Progenitor cell of endocrine pancreas (in vitro differentiated cells): ENCODE data around the gene FZD1. TPM values are rescaled to one million over a fixed set of nuclear protein-coding genes. Genes with fewer than 3 reads are reported as not detected.

ENCODE experiments used
- DNase-seq: peaks from one replicate; pipeline ENCODE4 v3.0.0; 2021; ENCODE audit warnings: low spot score; ENCODE audit not compliant: unreplicated experiment
- H3K27ac Mint-ChIP-seq: 2 replicates; pipeline ENCODE4 v1.8.0; 2021; ENCODE audit warnings: mild to moderate bottlenecking, moderate library complexity, mixed read lengths
- H3K27me3 Mint-ChIP-seq: 2 replicates; pipeline ENCODE4 v1.8.0; 2021; ENCODE audit warnings: mixed read lengths
- H3K36me3 Mint-ChIP-seq: 2 replicates; pipeline ENCODE4 v1.8.0; 2022; ENCODE audit warnings: mixed read lengths; ENCODE audit not compliant: insufficient read depth
- H3K4me1 Mint-ChIP-seq: 2 replicates; pipeline ENCODE4 v1.8.0; 2021; ENCODE audit warnings: low read depth, mixed read lengths
- H3K4me3 Mint-ChIP-seq: 2 replicates; pipeline ENCODE4 v1.8.0; 2021; ENCODE audit warnings: low read depth, mild to moderate bottlenecking, moderate library complexity, mixed read lengths
- H3K9me3 Mint-ChIP-seq: 2 replicates; pipeline ENCODE4 v1.8.0; 2021; ENCODE audit warnings: low read depth, mixed read lengths
- total RNA-seq: library from RNA; stranded (reverse); gene quantifications from 2 replicates; pipeline ENCODE4 v1.2.1, GENCODE V29; 2021
- TF ChIP-seq, protein P1 (sequence below): fragments of 200-600 bp; sonication (generic); IDR thresholded peaks from one replicate; pipeline ENCODE4 v1.5.0; 2021; ENCODE audit warnings: antibody characterized with exemption, mild to moderate bottlenecking; ENCODE audit not compliant: unreplicated experiment

FZD1 gene
- total RNA-seq, 1 donor from 2014 or later, result 12.0 TPM

- TF ChIP-seq, protein P1, sequence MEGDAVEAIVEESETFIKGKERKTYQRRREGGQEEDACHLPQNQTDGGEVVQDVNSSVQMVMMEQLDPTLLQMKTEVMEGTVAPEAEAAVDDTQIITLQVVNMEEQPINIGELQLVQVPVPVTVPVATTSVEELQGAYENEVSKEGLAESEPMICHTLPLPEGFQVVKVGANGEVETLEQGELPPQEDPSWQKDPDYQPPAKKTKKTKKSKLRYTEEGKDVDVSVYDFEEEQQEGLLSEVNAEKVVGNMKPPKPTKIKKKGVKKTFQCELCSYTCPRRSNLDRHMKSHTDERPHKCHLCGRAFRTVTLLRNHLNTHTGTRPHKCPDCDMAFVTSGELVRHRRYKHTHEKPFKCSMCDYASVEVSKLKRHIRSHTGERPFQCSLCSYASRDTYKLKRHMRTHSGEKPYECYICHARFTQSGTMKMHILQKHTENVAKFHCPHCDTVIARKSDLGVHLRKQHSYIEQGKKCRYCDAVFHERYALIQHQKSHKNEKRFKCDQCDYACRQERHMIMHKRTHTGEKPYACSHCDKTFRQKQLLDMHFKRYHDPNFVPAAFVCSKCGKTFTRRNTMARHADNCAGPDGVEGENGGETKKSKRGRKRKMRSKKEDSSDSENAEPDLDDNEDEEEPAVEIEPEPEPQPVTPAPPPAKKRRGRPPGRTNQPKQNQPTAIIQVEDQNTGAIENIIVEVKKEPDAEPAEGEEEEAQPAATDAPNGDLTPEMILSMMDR, result no peak
- peaks cover 1% of the 10 kb centered on the region for H3K4me1 Mint-ChIP-seq
- no peaks in the 10 kb centered on the region for H3K36me3 Mint-ChIP-seq
- H3K9me3 Mint-ChIP-seq, result no peaks in the 10 kb centered on the region
- no peaks in the 10 kb centered on the region for H3K27me3 Mint-ChIP-seq
- H3K4me3 Mint-ChIP-seq, result no peak overlapping the region
- no peak for DNase-seq
- no peak overlapping the region for H3K27ac Mint-ChIP-seq
Observed at GRCh38 chr7:91287371-91288084, 23.3 kb downstream of the FZD1 start.

GRCh38 chr7:91288208-91288824, 24.1 kb downstream of the FZD1 start:
- no peak for DNase-seq
- H3K27ac Mint-ChIP-seq, result no peak overlapping the region
- no peak overlapping the region for H3K4me3 Mint-ChIP-seq
- no peaks in the 10 kb centered on the region for H3K9me3 Mint-ChIP-seq
- H3K36me3 Mint-ChIP-seq, result no peaks in the 10 kb centered on the region
- peaks cover 1% of the 10 kb centered on the region for H3K4me1 Mint-ChIP-seq
- no peaks in the 10 kb centered on the region for H3K27me3 Mint-ChIP-seq
- TF ChIP-seq, protein P1, result peak; percentile 45

DNA sequence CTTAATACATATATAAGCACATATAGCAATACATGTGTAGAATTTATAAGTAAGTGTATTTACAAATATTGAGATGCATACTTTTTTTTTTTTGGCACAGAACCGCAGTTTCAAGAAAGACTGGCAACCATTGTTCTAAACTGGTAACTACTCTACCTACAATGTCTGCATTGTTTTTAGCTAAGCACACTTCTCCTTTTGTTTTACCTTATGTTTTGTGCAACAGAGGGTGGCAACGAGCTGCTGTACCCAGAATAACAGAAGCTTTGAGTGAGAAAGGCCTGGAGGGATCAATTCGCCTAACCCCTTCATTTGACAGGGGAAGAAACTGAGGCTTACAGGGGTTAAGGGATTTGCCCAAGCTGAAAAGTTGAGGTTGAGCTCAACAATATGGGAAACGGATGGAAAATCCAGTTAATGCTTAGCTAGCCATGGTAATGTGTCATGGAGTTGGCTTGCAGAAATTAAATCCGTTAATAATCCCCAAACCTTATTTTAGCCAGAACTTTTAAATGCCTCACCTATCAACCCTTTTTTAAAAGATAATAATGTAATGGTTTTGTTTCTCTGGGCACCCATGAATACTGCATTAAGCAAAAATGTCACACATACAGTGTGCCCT, 25.5 kb downstream of the FZD1 start:
- TF ChIP-seq, protein P1, result no peak
- Mint-ChIP-seq H3K27me3 (no peaks in the 10 kb centered on the region), H3K9me3 (no peaks in the 10 kb centered on the region), H3K36me3 (no peaks in the 10 kb centered on the region), H3K4me1 (peaks cover 1% of the 10 kb centered on the region), H3K4me3 (no peak overlapping the region), H3K27ac (no peak overlapping the region)
- DNase-seq, result no peak

GRCh38 chr7:91291302-91291701, 27.1 kb downstream of the FZD1 start:
- TF ChIP-seq, protein P1, result no peak
- Mint-ChIP-seq H3K27ac (no peak overlapping the region), H3K36me3 (no peaks in the 10 kb centered on the region), H3K9me3 (no peaks in the 10 kb centered on the region), H3K4me1 (peaks cover 1% of the 10 kb centered on the region), H3K4me3 (no peak overlapping the region), H3K27me3 (no peaks in the 10 kb centered on the region)
- no peak for DNase-seq

- Mint-ChIP-seq H3K27me3 (no peaks in the 10 kb centered on the region), H3K9me3 (peaks cover 3% of the 10 kb centered on the region), H3K36me3 (no peaks in the 10 kb centered on the region), H3K4me1 (peaks cover 1% of the 10 kb centered on the region), H3K4me3 (no peak overlapping the region), H3K27ac (no peak overlapping the region)
- DNase-seq, result no peak
- TF ChIP-seq, protein P1, result no peak
Observed at GRCh38 chr7:91291902-91292301, 27.7 kb downstream of the FZD1 start.
